ENCODE data around the gene NEAT1.
A peak's percentile ranks its signal among the peaks of the same experiment; 100 is the strongest.

The NEAT1 gene

GRCh38 chr11:65492637-65493366 lies 70.2 kb downstream of the NEAT1 start:
- Histone ChIP-seq H3K4me3 (ENCODE audit: control insufficient read depth in 1 of 7, extremely low read depth in 1 of 7, insufficient read depth in 4 of 7, low read depth in 2 of 7, low read length in 6 of 7) (peak overlapping the region in 5 of 7 experiments; percentile 5 to 50 (median 11)), H3K27ac (ENCODE audit: insufficient read depth in 1 of 2, low read depth in 1 of 2, low read length in 2 of 2, poor library complexity in 1 of 2, severe bottlenecking in 2 of 2) (peak overlapping the region; percentile 61 to 85), H3K36me3 (ENCODE audit: control insufficient read depth in 4 of 4, insufficient read depth in 4 of 4, low read length in 3 of 4) (no peaks in the 10 kb centered on the region), H3K27me3 (replicated peaks in 2 of 5; ENCODE audit: control insufficient read depth in 4 of 5, insufficient read depth in 5 of 5, low read length in 4 of 5) (no peaks in the 10 kb centered on the region), H3K4me1 (ENCODE audit: control extremely low read depth in 1 of 4, control insufficient read depth in 4 of 4, insufficient read depth in 4 of 4, low read length in 3 of 4) (peaks cover 19 to 90% (median 82%) of the 10 kb centered on the region in 4 experiments), H3K9me3 (ENCODE audit: control extremely low read depth in 1 of 5, control insufficient read depth in 4 of 5, insufficient read depth in 2 of 5, low read depth in 1 of 5, low read length in 4 of 5) (no peaks in the 10 kb centered on the region)
- POLR2A ChIA-PET = interaction anchor here (2.6 to 26.7 kb wide), 3 partner anchors 8 to 20 kb away, joined by 16 to 1072 read pairs (median 22); no protein-coding TSS in a partner anchor
- CTCF ChIA-PET = interaction anchor here (0.9 to 26.9 kb wide), 4 partner anchors 12 to 125 kb away, joined by 3 to 653 read pairs (median 3); no protein-coding TSS in a partner anchor
- WGBS (ENCODE audit: insufficient coverage) = 25% methylated on average over 4 of the region's 6 CpGs
- DNase-seq = peak in 2 of 3 donors; percentile 61 to 62

GRCh38 chr11:65493367-65494176 lies 71.0 kb downstream of the NEAT1 start:
- WGBS (ENCODE audit: insufficient coverage) = 97% methylated on average over 11 of the region's 12 CpGs
- POLR2A ChIA-PET = interaction anchor here (0.7 to 26.7 kb wide), 4 partner anchors 8 to 21 kb away, joined by 4 to 1072 read pairs (median 19); no protein-coding TSS in a partner anchor
- DNase-seq = peak in 1 of 3 donors; percentile 34
- Histone ChIP-seq H3K36me3 (ENCODE audit: control insufficient read depth in 4 of 4, insufficient read depth in 4 of 4, low read length in 3 of 4) (no peaks in the 10 kb centered on the region), H3K4me1 (ENCODE audit: control extremely low read depth in 1 of 4, control insufficient read depth in 4 of 4, insufficient read depth in 4 of 4, low read length in 3 of 4) (peaks cover 19 to 90% (median 80%) of the 10 kb centered on the region in 4 experiments), H3K4me3 (ENCODE audit: control insufficient read depth in 1 of 7, extremely low read depth in 1 of 7, insufficient read depth in 4 of 7, low read depth in 2 of 7, low read length in 6 of 7) (peak overlapping the region in 3 of 7 experiments; percentile 11 to 50 (median 28)), H3K27me3 (replicated peaks in 2 of 5; ENCODE audit: control insufficient read depth in 4 of 5, insufficient read depth in 5 of 5, low read length in 4 of 5) (no peaks in the 10 kb centered on the region), H3K9me3 (ENCODE audit: control extremely low read depth in 1 of 5, control insufficient read depth in 4 of 5, insufficient read depth in 2 of 5, low read depth in 1 of 5, low read length in 4 of 5) (no peaks in the 10 kb centered on the region), H3K27ac (ENCODE audit: insufficient read depth in 1 of 2, low read depth in 1 of 2, low read length in 2 of 2, poor library complexity in 1 of 2, severe bottlenecking in 2 of 2) (peak overlapping the region; percentile 61 to 85)
- CTCF ChIA-PET = interaction anchor here (0.6 to 26.9 kb wide), 4 partner anchors 11 to 21 kb away, joined by 3 to 653 read pairs (median 4); no protein-coding TSS in a partner anchor

Measured in common myeloid progenitor, CD34-positive (primary cell).